ENCODE data around the gene TRIO.

Gene TRIO

GRCh38 chr5:14185326-14186058 is 42.4 kb downstream of the TRIO start:
- TF ChIP-seq CTCF (IDR thresholded peaks at IDR 0.05) = no peak
- intact Hi-C loops (cut with DNase I; ENCODE audit: low total_unique reads) = no loop called here
- no peak for DNase-seq

GRCh38 chr5:14186059-14186830 is 43.1 kb downstream of the TRIO start:
- Histone ChIP-seq H3K4me1 (peaks cover 5 to 98% (median 73%) of the 10 kb centered on the region in 4 donors), H3K27ac (peak overlapping the region; percentile 89 to 90), H3K9me3 (no peaks in the 10 kb centered on the region), H3K4me3 (no peak overlapping the region), H3K36me3 (no peaks in the 10 kb centered on the region), H3K27me3 (no peaks in the 10 kb centered on the region)
- intact Hi-C loops (cut with DNase I; ENCODE audit: low total_unique reads) = no loop called here
- DNase-seq = no peak
- TF ChIP-seq CTCF (IDR thresholded peaks at IDR 0.05) = no peak

More at GRCh38 chr5:14185326-14186058, 42.4 kb downstream of the TRIO start:
- H3K27ac ChIP-seq = peak overlapping the region; percentile 89 to 90
- no peaks in the 10 kb centered on the region for H3K9me3 ChIP-seq
- no peaks in the 10 kb centered on the region for H3K27me3 ChIP-seq
- peak overlapping the region in 1 of 2 donors; percentile 6 for H3K4me3 ChIP-seq
- H3K4me1 ChIP-seq = peaks cover 5 to 98% (median 68%) of the 10 kb centered on the region in 4 donors
- H3K36me3 ChIP-seq = no peaks in the 10 kb centered on the region

GRCh38 chr5:14187157-14187556 is 44.0 kb downstream of the TRIO start:
- Histone ChIP-seq H3K36me3 (no peaks in the 10 kb centered on the region), H3K9me3 (no peaks in the 10 kb centered on the region), H3K4me3 (no peak overlapping the region), H3K27ac (peak overlapping the region; percentile 89 to 90), H3K4me1 (peaks cover 5 to 98% (median 69%) of the 10 kb centered on the region in 4 donors), H3K27me3 (no peaks in the 10 kb centered on the region)
- intact Hi-C loops (cut with DNase I; ENCODE audit: low total_unique reads) = no loop called here
- no peak for TF ChIP-seq CTCF (IDR thresholded peaks at IDR 0.05)
- DNase-seq = no peak

- intact Hi-C loops (cut with DNase I; ENCODE audit: low total_unique reads) = loop anchor here (2.0 kb wide), 1 partner anchor 45 kb away; the partner anchor contains the start of gene TRIO
- Histone ChIP-seq H3K4me3 (no peak overlapping the region), H3K36me3 (no peaks in the 10 kb centered on the region), H3K27ac (peak overlapping the region; percentile 89 to 90), H3K4me1 (peaks cover 5 to 98% (median 66%) of the 10 kb centered on the region in 4 donors), H3K27me3 (no peaks in the 10 kb centered on the region), H3K9me3 (no peaks in the 10 kb centered on the region)
- no peak for DNase-seq
- TF ChIP-seq CTCF (IDR thresholded peaks at IDR 0.05) = no peak
These were observed 44.5 kb downstream of the TRIO start for GRCh38 chr5:14187660-14188059.

- Histone ChIP-seq H3K36me3 (no peaks in the 10 kb centered on the region), H3K4me3 (no peak overlapping the region), H3K27ac (peak overlapping the region; percentile 89 to 90), H3K9me3 (no peaks in the 10 kb centered on the region), H3K27me3 (no peaks in the 10 kb centered on the region), H3K4me1 (peaks cover 5 to 98% (median 59%) of the 10 kb centered on the region in 4 donors)
- TF ChIP-seq CTCF (IDR thresholded peaks at IDR 0.05) = no peak
- no peak for DNase-seq
- intact Hi-C loops (cut with DNase I; ENCODE audit: low total_unique reads) = loop anchor here (2.0 kb wide), 1 partner anchor 46 kb away; the partner anchor contains the start of gene TRIO
These were observed 45.6 kb downstream of the TRIO start for GRCh38 chr5:14188778-14189177.
